OCI-LY1 (cell line): ENCODE results near the gene GLRA3.

Experiments
- EZH2 ChIP-seq: fragments of 200-600 bp; sonication (generic), shearing (Covaris generic); IDR thresholded peaks from 2 replicates; pipeline ENCODE4 v1.8.0; 2017; ENCODE audit warnings: borderline replicate concordance, mixed run types, mild to moderate bottlenecking, antibody characterized with exemption, low read length, moderate library complexity, mixed read lengths
- TF ChIP-seq, protein P1 (sequence below): fragments of 200-600 bp; sonication (generic), shearing (Covaris generic); IDR thresholded peaks from 2 replicates; pipeline ENCODE4 v1.5.1; 2017; ENCODE audit warnings: mild to moderate bottlenecking, antibody characterized with exemption, low read length, moderate library complexity, mixed read lengths

DNA sequence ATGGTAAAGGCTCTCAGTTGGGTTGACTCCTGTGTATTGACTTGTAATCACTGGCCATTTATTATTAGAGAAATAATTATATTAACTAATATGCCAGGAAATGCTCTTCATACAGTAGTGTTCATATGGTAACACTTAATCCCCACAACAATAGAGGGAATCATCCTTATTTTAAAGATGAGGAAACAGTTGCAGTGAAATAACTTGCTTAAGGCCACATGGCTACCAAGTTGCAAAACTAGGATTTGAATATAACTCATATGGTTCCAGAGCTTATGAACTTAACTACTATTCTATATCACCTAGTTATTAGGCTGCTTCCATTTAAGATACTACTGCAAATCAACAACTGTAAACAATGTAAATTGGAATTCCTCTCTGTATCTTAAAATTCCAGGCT, 163.2 kb downstream of the GLRA3 start:
- TF ChIP-seq, protein P1, sequence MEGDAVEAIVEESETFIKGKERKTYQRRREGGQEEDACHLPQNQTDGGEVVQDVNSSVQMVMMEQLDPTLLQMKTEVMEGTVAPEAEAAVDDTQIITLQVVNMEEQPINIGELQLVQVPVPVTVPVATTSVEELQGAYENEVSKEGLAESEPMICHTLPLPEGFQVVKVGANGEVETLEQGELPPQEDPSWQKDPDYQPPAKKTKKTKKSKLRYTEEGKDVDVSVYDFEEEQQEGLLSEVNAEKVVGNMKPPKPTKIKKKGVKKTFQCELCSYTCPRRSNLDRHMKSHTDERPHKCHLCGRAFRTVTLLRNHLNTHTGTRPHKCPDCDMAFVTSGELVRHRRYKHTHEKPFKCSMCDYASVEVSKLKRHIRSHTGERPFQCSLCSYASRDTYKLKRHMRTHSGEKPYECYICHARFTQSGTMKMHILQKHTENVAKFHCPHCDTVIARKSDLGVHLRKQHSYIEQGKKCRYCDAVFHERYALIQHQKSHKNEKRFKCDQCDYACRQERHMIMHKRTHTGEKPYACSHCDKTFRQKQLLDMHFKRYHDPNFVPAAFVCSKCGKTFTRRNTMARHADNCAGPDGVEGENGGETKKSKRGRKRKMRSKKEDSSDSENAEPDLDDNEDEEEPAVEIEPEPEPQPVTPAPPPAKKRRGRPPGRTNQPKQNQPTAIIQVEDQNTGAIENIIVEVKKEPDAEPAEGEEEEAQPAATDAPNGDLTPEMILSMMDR: no peak
- TF ChIP-seq EZH2: no peak
